ENCODE measurements around the gene PPP2CA. TPM values are rescaled to one million over a fixed set of nuclear protein-coding genes. Genes with fewer than 3 reads are reported as not detected.
"Not testable (repeated sequence)": the region's sequence is repeated elsewhere in the genome, so short reads cannot be mapped to it uniquely, and the experiment has no call there.

Gene PPP2CA
- total RNA-seq, 1 donor, result 76.6 TPM

- peak; percentile 26 for TF ChIP-seq CTCF (IDR thresholded peaks at IDR 0.05; ENCODE audit: insufficient read depth, low read length)
- H3K4me3 ChIP-seq (ENCODE audit: low read depth, low read length), result peak overlapping the region; percentile 96
- DNase-seq (ENCODE audit: low read depth), result peak; percentile 53
These were observed 1.4 kb upstream of the PPP2CA start for GRCh38 chr5:134227259-134227658.

GRCh38 chr5:134226441-134227192 is 744 bp upstream of the PPP2CA start:
- no peak for TF ChIP-seq CTCF (IDR thresholded peaks at IDR 0.05; ENCODE audit: insufficient read depth, low read length)
- peak overlapping the region; percentile 96 for H3K4me3 ChIP-seq (ENCODE audit: low read depth, low read length)
- peak; percentile 38 for DNase-seq (ENCODE audit: low read depth)

DNA sequence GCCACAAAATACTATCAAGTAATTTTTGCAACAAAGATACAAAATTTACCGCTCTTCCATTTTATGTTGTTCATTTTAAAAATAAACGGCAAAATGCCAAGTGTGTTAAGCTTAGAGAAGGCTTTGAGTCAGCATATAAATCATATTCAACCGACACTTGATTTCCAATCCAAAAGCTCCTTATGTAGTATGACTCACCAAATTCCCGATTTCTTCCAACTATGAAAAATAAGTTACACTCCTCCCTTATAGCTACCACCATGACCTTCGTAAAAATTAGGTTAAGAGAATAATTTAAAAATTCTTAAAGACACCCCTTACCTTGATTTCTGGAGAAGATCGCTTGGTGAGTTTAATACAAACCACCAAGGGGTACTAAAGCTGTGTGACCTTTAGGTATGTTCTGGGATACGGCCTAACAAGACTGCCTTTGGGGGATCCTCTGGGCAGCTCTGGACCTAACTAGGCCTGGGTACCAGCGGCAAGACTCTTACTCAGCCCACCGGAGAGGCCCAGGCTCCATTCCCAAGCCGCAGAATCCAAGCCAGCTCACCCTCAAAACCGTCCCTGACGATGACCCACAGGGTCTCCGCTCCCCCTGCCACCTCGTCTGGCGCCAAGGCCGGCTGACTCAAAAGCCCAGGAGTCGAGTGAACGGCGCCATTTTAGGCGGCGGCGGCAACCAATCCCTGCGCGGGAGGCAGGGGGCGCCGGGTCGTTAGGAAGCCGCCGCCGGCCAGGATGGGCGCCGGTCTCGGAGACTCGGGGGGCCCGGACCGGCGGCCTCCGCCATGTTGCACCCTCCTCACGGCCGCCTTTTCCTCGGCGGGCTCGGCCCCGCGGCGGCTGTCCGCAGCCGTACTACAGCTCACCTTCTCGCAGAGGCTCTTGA is 739 bp downstream of the PPP2CA start:
- H3K4me3 ChIP-seq (ENCODE audit: low read depth, low read length), result peak overlapping the region; percentile 96
- DNase-seq (ENCODE audit: low read depth), result peak; percentile 89
- no peak for TF ChIP-seq CTCF (IDR thresholded peaks at IDR 0.05; ENCODE audit: insufficient read depth, low read length)

DNA sequence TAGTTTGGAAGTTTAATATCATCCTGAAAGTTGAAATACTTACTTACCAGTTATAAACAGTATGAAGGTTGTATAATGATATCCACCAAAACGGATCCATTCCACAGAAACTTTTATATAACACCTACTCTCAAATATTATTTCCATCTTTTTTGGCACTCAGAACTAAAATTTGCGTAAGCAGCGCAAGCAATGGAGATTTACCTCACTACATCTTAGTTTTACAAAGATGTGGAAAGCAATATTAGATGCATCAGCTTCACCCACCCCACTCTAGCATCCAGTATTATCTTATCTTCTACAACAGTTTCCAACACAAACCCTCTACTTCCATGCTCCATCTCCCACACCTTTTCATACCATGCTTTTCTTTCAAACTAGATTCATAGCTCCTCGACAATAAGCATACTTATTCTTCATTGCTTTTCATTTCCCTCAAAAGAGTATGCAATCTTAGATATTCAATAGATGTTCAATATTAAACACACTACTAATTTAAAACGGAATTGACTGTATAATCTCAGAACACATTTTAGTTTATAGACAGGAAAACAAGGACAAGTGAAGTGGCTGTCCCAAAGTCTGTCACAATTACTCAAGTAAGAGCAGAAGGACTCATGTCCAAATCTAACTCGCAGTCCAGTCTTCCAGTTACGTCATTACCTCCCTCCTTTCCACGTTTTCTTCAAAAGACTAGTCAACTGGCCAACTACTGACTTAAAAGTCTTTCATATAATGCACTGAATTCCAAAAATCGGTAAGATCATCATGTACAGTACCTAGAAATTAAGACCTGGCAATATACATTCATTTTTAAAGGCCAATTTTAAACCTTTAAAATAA is 2.2 kb downstream of the PPP2CA start:
- DNase-seq (ENCODE audit: low read depth), result peak; percentile 29
- no peak for TF ChIP-seq CTCF (IDR thresholded peaks at IDR 0.05; ENCODE audit: insufficient read depth, low read length)
- peak overlapping the region; percentile 96 for H3K4me3 ChIP-seq (ENCODE audit: low read depth, low read length)

- H3K4me3 ChIP-seq (ENCODE audit: low read depth, low read length); DNase-seq (ENCODE audit: low read depth): not testable (repeated sequence)
These were observed 4.2 kb downstream of the PPP2CA start for GRCh38 chr5:134221690-134222089.

GRCh38 chr5:134215757-134216156 is 10.1 kb downstream of the PPP2CA start:
- no peak for TF ChIP-seq CTCF (IDR thresholded peaks at IDR 0.05; ENCODE audit: insufficient read depth, low read length)
- no peak for DNase-seq (ENCODE audit: low read depth)
- no peak overlapping the region for H3K4me3 ChIP-seq (ENCODE audit: low read depth, low read length)

- DNase-seq (ENCODE audit: low read depth), result peak; percentile 72
- H3K4me3 ChIP-seq (ENCODE audit: low read depth, low read length), result not testable (repeated sequence)
These were observed 14.4 kb downstream of the PPP2CA start for GRCh38 chr5:134211263-134212031.

Data from fibroblast of the aortic adventitia (primary cell).